ENCODE data around the gene REPIN1. TPM values are rescaled to one million over a fixed set of nuclear protein-coding genes. Genes with fewer than 3 reads are reported as not detected.

The REPIN1 gene
- total and polyA plus RNA-seq, 2 experiments from 2014 or later, result 79.1 to 107 TPM

GRCh38 chr7:150336746-150337145 is 31.9 kb upstream of the REPIN1 start:
- Histone ChIP-seq H3K4me3 (no peak overlapping the region), H2AFZ (no peak overlapping the region), H3K4me2 (no peak overlapping the region), H4K20me1 (ENCODE audit: insufficient read depth, poor library complexity, severe bottlenecking) (no peaks in the 10 kb centered on the region), H3K36me3 (replicated peaks; ENCODE audit: insufficient read depth, low read depth) (no peaks in the 10 kb centered on the region), H3K9me2 (replicated peaks; ENCODE audit: insufficient read depth) (no peaks in the 10 kb centered on the region), H3K27me3 (peaks cover 8% of the 10 kb centered on the region), H3K79me2 (no peaks in the 10 kb centered on the region), H3K27ac (no peak overlapping the region), H3K4me1 (ENCODE audit: insufficient read depth) (peaks cover 26% of the 10 kb centered on the region), H3K9me3 (ENCODE audit: low read depth) (no peaks in the 10 kb centered on the region)
- DNase-seq (ENCODE audit: low spot score), result no peak
- WGBS (ENCODE audit: low lambda C conversion rate, missing lambda C conversion rate), result 98% methylated on average over 14 of the region's 14 CpGs
- TF ChIP-seq EZH2 (IDR thresholded peaks at IDR 0.05; ENCODE audit: borderline replicate concordance) (no peak), CTCF (IDR thresholded peaks at IDR 0.05; ENCODE audit: poor library complexity) (no peak), EZH2phosphoT487 (IDR thresholded peaks at IDR 0.05; ENCODE audit: low read depth, severe bottlenecking, unreplicated experiment) (no peak)

- no peak overlapping the region for H3K4me3 ChIP-seq
- no peak overlapping the region for H2AFZ ChIP-seq
- no peaks in the 10 kb centered on the region for H3K9me2 ChIP-seq (replicated peaks; ENCODE audit: insufficient read depth)
- WGBS (ENCODE audit: low lambda C conversion rate, missing lambda C conversion rate), result 96% methylated on average over 15 of the region's 18 CpGs
- H3K79me2 ChIP-seq, result no peaks in the 10 kb centered on the region
- no peak for TF ChIP-seq EZH2 (IDR thresholded peaks at IDR 0.05; ENCODE audit: borderline replicate concordance)
- TF ChIP-seq CTCF (IDR thresholded peaks at IDR 0.05; ENCODE audit: poor library complexity), result no peak
- no peak for TF ChIP-seq EZH2phosphoT487 (IDR thresholded peaks at IDR 0.05; ENCODE audit: low read depth, severe bottlenecking, unreplicated experiment)
- no peak for DNase-seq (ENCODE audit: low spot score)
- H3K27ac ChIP-seq, result no peak overlapping the region
- H3K9me3 ChIP-seq (ENCODE audit: low read depth), result no peaks in the 10 kb centered on the region
- H3K4me2 ChIP-seq, result no peak overlapping the region
- no peaks in the 10 kb centered on the region for H4K20me1 ChIP-seq (ENCODE audit: insufficient read depth, poor library complexity, severe bottlenecking)
- no peaks in the 10 kb centered on the region for H3K36me3 ChIP-seq (replicated peaks; ENCODE audit: insufficient read depth, low read depth)
- H3K4me1 ChIP-seq (ENCODE audit: insufficient read depth), result peaks cover 26% of the 10 kb centered on the region
- peaks cover 13% of the 10 kb centered on the region for H3K27me3 ChIP-seq
These were observed 31.4 kb upstream of the REPIN1 start for GRCh38 chr7:150337179-150337578.

GRCh38 chr7:150337659-150338081 is 31.0 kb upstream of the REPIN1 start:
- 88% methylated on average over 6 of the region's 6 CpGs for WGBS (ENCODE audit: low lambda C conversion rate, missing lambda C conversion rate)
- Histone ChIP-seq H3K36me3 (replicated peaks; ENCODE audit: insufficient read depth, low read depth) (no peaks in the 10 kb centered on the region), H3K27me3 (peaks cover 18% of the 10 kb centered on the region), H3K4me2 (no peak overlapping the region), H3K9me3 (ENCODE audit: low read depth) (no peaks in the 10 kb centered on the region), H3K4me3 (no peak overlapping the region), H3K27ac (no peak overlapping the region), H3K4me1 (ENCODE audit: insufficient read depth) (peaks cover 26% of the 10 kb centered on the region), H2AFZ (no peak overlapping the region), H3K9me2 (replicated peaks; ENCODE audit: insufficient read depth) (no peaks in the 10 kb centered on the region), H4K20me1 (ENCODE audit: insufficient read depth, poor library complexity, severe bottlenecking) (no peaks in the 10 kb centered on the region), H3K79me2 (no peaks in the 10 kb centered on the region)
- no peak for DNase-seq (ENCODE audit: low spot score)
- TF ChIP-seq EZH2phosphoT487 (IDR thresholded peaks at IDR 0.05; ENCODE audit: low read depth, severe bottlenecking, unreplicated experiment), result no peak
- TF ChIP-seq CTCF (IDR thresholded peaks at IDR 0.05; ENCODE audit: poor library complexity), result no peak
- TF ChIP-seq EZH2 (IDR thresholded peaks at IDR 0.05; ENCODE audit: borderline replicate concordance), result no peak
